ENCODE results near the gene RAX2. TPM values are rescaled to one million over a fixed set of nuclear protein-coding genes. Genes with fewer than 3 reads are reported as not detected.

The RAX2 gene
- total RNA-seq, 1 experiment from 2014 or later = not detected

- TF ChIP-seq SP1 (IDR thresholded peaks at IDR 0.05; ENCODE audit: low read depth) = no peak
- TF ChIP-seq ATF3 (IDR thresholded peaks at IDR 0.05) = no peak
- no peak for TF ChIP-seq MAX (IDR thresholded peaks at IDR 0.05)
- TF ChIP-seq CBX3 (IDR thresholded peaks at IDR 0.05; ENCODE audit: low read depth) = peak; percentile 36; the same call in 1 of the 2 replicates
- no peak for TF ChIP-seq EGR1 (IDR thresholded peaks at IDR 0.05; ENCODE audit: low read depth)
- no peak for TF ChIP-seq CEBPB (IDR thresholded peaks at IDR 0.05; ENCODE audit: low read depth)
- TF ChIP-seq REST (IDR thresholded peaks at IDR 0.05; ENCODE audit: low read depth) = no peak
- TF ChIP-seq ZFX (IDR thresholded peaks at IDR 0.05) = no peak
- Histone ChIP-seq H3K27ac (ENCODE audit: low read depth, low read length) (0 out of 2 replicates have a peak overlapping the region, but pooled peaks have one; percentile 9), H3K27me3 (ENCODE audit: insufficient read depth, low read length) (no peaks in the 10 kb centered on the region), H3K4me1 (ENCODE audit: control insufficient read depth in 1 of 2, insufficient read depth in 2 of 2, low read length in 2 of 2) (peaks cover 42 to 85% of the 10 kb centered on the region in 2 experiments), H3K36me3 (ENCODE audit: control insufficient read depth in 1 of 2, insufficient read depth in 2 of 2, low read length in 2 of 2) (no peaks in the 10 kb centered on the region), H3K4me2 (ENCODE audit: low read length) (peak overlapping the region; percentile 86), H3K4me3 (replicated peaks in 1 of 2; ENCODE audit: low read depth in 1 of 2, low read length in 2 of 2) (no peak overlapping the region), H4K20me1 (ENCODE audit: insufficient read depth) (no peaks in the 10 kb centered on the region), H3K9ac (ENCODE audit: low read length) (no peak overlapping the region), H3K9me2 (ENCODE audit: insufficient read depth) (no peaks in the 10 kb centered on the region), H3K9me3 (ENCODE audit: control insufficient read depth in 1 of 2, insufficient read depth in 1 of 2, low read depth in 1 of 2, low read length in 2 of 2) (no peaks in the 10 kb centered on the region), H3K79me2 (ENCODE audit: insufficient read depth, low read length) (no peaks in the 10 kb centered on the region), H2AFZ (ENCODE audit: low read depth, low read length, poor library complexity, severe bottlenecking) (no peak overlapping the region)
- ChIA-PET RAD21 (ENCODE audit: low non-redundant PET in 1 of 2, low total read pairs in 2 of 2, uncharacterized antibody in 2 of 2, unreplicated experiment in 2 of 2) (interaction anchor here in 1 of 2 experiments (1.1 to 2.0 kb wide), 2 partner anchors 10 to 11 kb away, joined by 5 to 7 read pairs; partner anchors contain the start of gene TJP3), POLR2A (no interaction called here), CTCF (interaction anchor here (2.3 kb wide), 1 partner anchor 43 kb away, joined by 9 read pairs; the partner anchor contains the start of gene MRPL54)
- ATAC-seq (no peak), DNase-seq (ENCODE audit: low read depth, low spot score) (no peak)
- intact Hi-C loops (cut with micrococcal nuclease) = loop anchor here (10.0 kb wide), 1 partner anchor 485 kb away; no protein-coding TSS in a partner anchor
- no TSS peak for BruUV-seq (replicated peaks)
These were observed 52.2 kb downstream of the RAX2 start for GRCh38 chr19:3719868-3720267.

Other genes with a start within 250 kb of the RAX2 start
- gene TEKTIP1, start 233.1 kb downstream of the RAX2 start, total RNA-seq (2021; ENCODE audit: unreplicated experiment) = 1.2 TPM
- gene MFSD12, start 214.6 kb downstream of the RAX2 start, total RNA-seq (2021; ENCODE audit: unreplicated experiment) = 131 TPM
- 186 TPM for gene HMG20B, start 199.3 kb downstream of the RAX2 start, total RNA-seq (2021; ENCODE audit: unreplicated experiment)
- gene GIPC3, start 186.8 kb downstream of the RAX2 start, total RNA-seq (2021; ENCODE audit: unreplicated experiment) = not detected
- 2.3 TPM for gene TBXA2R, start 165.4 kb downstream of the RAX2 start, total RNA-seq (2021; ENCODE audit: unreplicated experiment)
- gene CACTIN, start 145.4 kb downstream of the RAX2 start, total RNA-seq (2021; ENCODE audit: unreplicated experiment) = 33.2 TPM
- gene PIP5K1C, start 71.8 kb downstream of the RAX2 start, total RNA-seq (2021; ENCODE audit: unreplicated experiment) = 26.9 TPM
- gene TJP3, start 63.8 kb downstream of the RAX2 start, total RNA-seq (2021; ENCODE audit: unreplicated experiment) = 69.6 TPM
- gene APBA3, start 10.5 kb downstream of the RAX2 start, total RNA-seq (2021; ENCODE audit: unreplicated experiment) = 29.5 TPM
- gene MRPL54, start 9.5 kb downstream of the RAX2 start, total RNA-seq (2021; ENCODE audit: unreplicated experiment) = 67.1 TPM
- gene MATK, start 14.2 kb upstream of the RAX2 start, total RNA-seq (2021; ENCODE audit: unreplicated experiment) = not detected
- 0.34 TPM for gene ZFR2, start 96.8 kb upstream of the RAX2 start, total RNA-seq (2021; ENCODE audit: unreplicated experiment)
- not detected for gene ATCAY, start 108.5 kb upstream of the RAX2 start, total RNA-seq (2021; ENCODE audit: unreplicated experiment)
- not detected for gene NMRK2, start 160.8 kb upstream of the RAX2 start, total RNA-seq (2021; ENCODE audit: unreplicated experiment)
- 54.8 TPM for gene DAPK3, start 198.9 kb upstream of the RAX2 start, total RNA-seq (2021; ENCODE audit: unreplicated experiment)
- 3,796 TPM for gene EEF2, start 213.2 kb upstream of the RAX2 start, total RNA-seq (2021; ENCODE audit: unreplicated experiment)
- gene PIAS4, start 235.5 kb upstream of the RAX2 start, total RNA-seq (2021; ENCODE audit: unreplicated experiment) = 28.4 TPM

Measured in HCT116 (cell line).